ENCODE results near the gene HOMER2.
"Not testable (repeated sequence)": the region's sequence is repeated elsewhere in the genome, so short reads cannot be mapped to it uniquely, and the experiment has no call there.

The HOMER2 gene

GRCh38 chr15:82923744-82924143, 28.8 kb downstream of the HOMER2 start:
- no peak for DNase-seq

GRCh38 chr15:82922737-82923136, 29.8 kb downstream of the HOMER2 start:
- DNase-seq, result no peak

GRCh38 chr15:82921939-82922338, 30.6 kb downstream of the HOMER2 start:
- peak in 1 of 2 experiments; percentile 8 for DNase-seq

GRCh38 chr15:82921242-82921641, 31.3 kb downstream of the HOMER2 start:
- DNase-seq, result no peak

- DNase-seq, result no peak
Measured at GRCh38 chr15:82919231-82919886, 33.2 kb downstream of the HOMER2 start.

GRCh38 chr15:82918607-82919230, 33.8 kb downstream of the HOMER2 start:
- DNase-seq, result no peak

GRCh38 chr15:82918162-82918561, 34.4 kb downstream of the HOMER2 start:
- DNase-seq, result no peak

- peak in 1 of 2 experiments; percentile 3 for DNase-seq
Measured at GRCh38 chr15:82917249-82917648, 35.3 kb downstream of the HOMER2 start.

- no peak for DNase-seq
Measured at GRCh38 chr15:82916161-82916952, 36.2 kb downstream of the HOMER2 start.

GRCh38 chr15:82914396-82914795, 38.1 kb downstream of the HOMER2 start:
- no peak for DNase-seq

- DNase-seq, result no peak
Measured at GRCh38 chr15:82911458-82911857, 41.1 kb downstream of the HOMER2 start.

- no peak for DNase-seq
Measured at GRCh38 chr15:82910721-82911120, 41.8 kb downstream of the HOMER2 start.

GRCh38 chr15:82909080-82909815, 43.3 kb downstream of the HOMER2 start:
- no peak for DNase-seq

GRCh38 chr15:82907350-82907749, 45.2 kb downstream of the HOMER2 start:
- DNase-seq, result no peak

GRCh38 chr15:82904574-82904973, 47.9 kb downstream of the HOMER2 start:
- no peak for DNase-seq

- DNase-seq, result no peak
Measured at GRCh38 chr15:82903511-82903910, 49.0 kb downstream of the HOMER2 start.

GRCh38 chr15:82901114-82901805, 51.3 kb downstream of the HOMER2 start:
- DNase-seq, result no peak

- DNase-seq, result no peak
Measured at GRCh38 chr15:82900511-82901060, 51.9 kb downstream of the HOMER2 start.

- no peak for DNase-seq
Measured at GRCh38 chr15:82898961-82899360, 53.6 kb downstream of the HOMER2 start.

- no peak for DNase-seq
Measured at GRCh38 chr15:82895983-82896382, 56.5 kb downstream of the HOMER2 start.

- no peak for DNase-seq
Measured at GRCh38 chr15:82894971-82895520, 57.5 kb downstream of the HOMER2 start.

- DNase-seq, result not testable (repeated sequence)
Measured at GRCh38 chr15:82893473-82893872, 59.0 kb downstream of the HOMER2 start.
